ENCODE results near the gene MIEN1.
"Not testable (repeated sequence)": the region's sequence is repeated elsewhere in the genome, so short reads cannot be mapped to it uniquely, and the experiment has no call there.

DNA sequence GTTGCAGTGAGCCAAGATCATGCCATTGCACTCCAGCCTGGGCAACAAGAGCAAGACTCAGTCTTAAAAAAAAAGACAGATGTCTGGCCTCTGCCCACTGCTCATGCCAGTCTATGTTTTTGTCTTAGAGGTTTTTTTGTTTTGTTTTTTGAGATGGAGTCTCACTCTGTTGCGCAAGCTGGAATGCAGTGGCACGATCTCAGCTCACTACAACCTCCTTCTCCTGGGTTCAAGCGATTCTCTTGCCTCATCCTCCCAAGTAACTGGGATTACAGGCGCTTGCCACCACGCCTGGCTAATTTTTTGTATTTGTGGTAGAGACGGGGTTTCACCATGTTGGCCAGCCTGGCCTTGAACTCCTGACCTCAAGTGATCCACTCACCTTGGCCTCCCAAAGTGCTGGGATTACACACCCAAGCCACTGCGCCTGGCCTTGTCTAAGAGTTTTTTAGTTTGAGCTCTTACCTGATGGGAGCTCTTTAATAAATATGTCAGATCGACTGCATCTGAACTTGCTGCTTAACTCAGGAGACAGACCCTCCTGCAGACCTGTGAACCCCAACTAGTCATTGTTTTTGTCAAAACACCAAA is 18.2 kb upstream of the MIEN1 start:
- TF ChIP-seq, protein P1, sequence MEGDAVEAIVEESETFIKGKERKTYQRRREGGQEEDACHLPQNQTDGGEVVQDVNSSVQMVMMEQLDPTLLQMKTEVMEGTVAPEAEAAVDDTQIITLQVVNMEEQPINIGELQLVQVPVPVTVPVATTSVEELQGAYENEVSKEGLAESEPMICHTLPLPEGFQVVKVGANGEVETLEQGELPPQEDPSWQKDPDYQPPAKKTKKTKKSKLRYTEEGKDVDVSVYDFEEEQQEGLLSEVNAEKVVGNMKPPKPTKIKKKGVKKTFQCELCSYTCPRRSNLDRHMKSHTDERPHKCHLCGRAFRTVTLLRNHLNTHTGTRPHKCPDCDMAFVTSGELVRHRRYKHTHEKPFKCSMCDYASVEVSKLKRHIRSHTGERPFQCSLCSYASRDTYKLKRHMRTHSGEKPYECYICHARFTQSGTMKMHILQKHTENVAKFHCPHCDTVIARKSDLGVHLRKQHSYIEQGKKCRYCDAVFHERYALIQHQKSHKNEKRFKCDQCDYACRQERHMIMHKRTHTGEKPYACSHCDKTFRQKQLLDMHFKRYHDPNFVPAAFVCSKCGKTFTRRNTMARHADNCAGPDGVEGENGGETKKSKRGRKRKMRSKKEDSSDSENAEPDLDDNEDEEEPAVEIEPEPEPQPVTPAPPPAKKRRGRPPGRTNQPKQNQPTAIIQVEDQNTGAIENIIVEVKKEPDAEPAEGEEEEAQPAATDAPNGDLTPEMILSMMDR (IDR thresholded peaks at IDR 0.05): not testable (repeated sequence)
- not testable (repeated sequence) for TF ChIP-seq POLR2A, POLR2AphosphoS5 (IDR thresholded peaks at IDR 0.05)

All from transverse colon (tissue), 4 donors.